Stimulated activated CD4-positive, alpha-beta T cell treated with anti-CD3 and anti-CD28 coated beads, Interleukin-4, amount 100 ng/mL, for 24 hours (primary cell): Measurements from ENCODE around the gene ZSCAN30.
"Not testable (repeated sequence)": the region's sequence is repeated elsewhere in the genome, so short reads cannot be mapped to it uniquely, and the experiment has no call there.

Source experiments
- DNase-seq: peaks from one replicate; pipeline ENCODE4 v3.0.0-alpha.2; 2020

The ZSCAN30 gene

DNA sequence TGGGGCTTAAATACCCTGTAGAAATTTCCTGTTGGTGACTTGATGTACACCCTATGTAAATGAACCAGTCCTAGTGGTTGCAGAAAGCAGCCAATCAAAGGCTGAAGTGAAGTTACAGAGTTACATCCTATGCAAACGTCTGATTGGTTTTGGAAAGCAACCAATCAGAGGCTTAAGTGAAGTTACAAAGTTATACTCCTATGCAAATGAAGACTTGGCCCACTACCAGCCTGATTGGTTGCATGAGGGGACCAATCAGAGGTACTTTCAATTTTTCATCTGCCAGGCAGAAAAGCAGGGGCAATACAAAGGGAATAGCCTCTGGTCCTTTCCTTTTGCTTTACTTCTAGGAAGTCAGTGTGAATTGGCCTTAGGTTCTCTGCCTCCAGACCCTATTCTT is 62.8 kb downstream of the ZSCAN30 start:
- DNase-seq: no peak

- DNase-seq: no peak
Observed at GRCh38 chr18:35223797-35224196, 66.2 kb downstream of the ZSCAN30 start.

DNA sequence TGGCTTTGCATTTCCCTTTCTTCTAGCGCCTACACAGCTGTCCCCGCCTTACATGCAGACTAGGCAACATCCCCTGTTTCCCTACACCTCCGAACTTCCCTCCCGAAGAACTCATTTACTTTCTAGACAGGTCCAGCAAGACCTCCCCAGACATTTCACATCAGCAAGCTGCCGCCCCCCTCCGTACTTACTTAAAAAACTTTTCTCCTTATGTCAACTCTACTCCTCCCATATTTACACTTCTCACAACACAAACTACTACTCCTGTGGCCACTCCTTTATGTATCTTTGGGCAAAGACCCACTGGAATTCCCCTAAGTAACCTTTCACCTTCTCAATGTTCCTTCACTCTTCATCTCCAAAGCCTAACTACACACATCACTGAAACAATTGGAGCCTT is 69.6 kb downstream of the ZSCAN30 start:
- no peak for DNase-seq

DNA sequence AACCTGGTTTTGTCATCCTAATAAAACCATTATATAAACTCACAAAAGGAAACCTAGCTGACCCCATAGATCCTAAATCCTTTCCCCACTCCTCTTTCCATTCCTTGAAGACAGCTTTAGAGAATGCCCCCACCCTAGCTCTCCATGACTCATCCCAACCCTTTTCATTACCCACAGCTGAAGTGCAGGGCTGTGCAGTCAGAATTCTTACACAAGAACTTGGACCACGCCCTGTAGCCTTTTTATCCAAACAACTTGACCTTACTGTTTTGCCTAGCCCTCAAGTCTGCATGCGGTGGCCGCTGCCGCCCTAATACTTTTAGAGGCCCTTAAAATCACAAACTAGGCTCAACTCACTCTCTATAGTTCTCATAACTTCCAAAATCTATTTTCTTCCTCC is 70.7 kb downstream of the ZSCAN30 start:
- not testable (repeated sequence) for DNase-seq

DNA sequence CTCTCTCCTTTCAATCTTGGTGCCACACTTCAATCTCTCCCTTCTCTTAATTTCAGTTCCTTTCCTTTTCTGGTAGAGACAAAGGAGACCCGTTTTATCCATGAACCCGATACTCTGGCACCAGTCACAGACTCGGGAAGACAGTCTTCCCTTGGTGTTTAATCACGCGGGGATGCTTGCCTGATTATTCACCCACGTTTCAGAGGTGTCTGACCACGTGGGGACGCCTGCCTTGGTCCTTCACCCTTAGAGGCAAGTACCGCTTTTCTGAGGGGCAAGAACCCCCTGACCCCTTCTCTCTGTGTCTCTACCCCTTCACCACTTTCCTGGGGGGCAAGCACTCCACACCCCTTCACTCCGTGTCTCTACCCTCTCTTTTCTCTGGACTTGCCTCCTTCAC is 73.4 kb downstream of the ZSCAN30 start:
- not testable (repeated sequence) for DNase-seq

GRCh38 chr18:35215026-35215425 is 75.0 kb downstream of the ZSCAN30 start:
- no peak for DNase-seq

DNA sequence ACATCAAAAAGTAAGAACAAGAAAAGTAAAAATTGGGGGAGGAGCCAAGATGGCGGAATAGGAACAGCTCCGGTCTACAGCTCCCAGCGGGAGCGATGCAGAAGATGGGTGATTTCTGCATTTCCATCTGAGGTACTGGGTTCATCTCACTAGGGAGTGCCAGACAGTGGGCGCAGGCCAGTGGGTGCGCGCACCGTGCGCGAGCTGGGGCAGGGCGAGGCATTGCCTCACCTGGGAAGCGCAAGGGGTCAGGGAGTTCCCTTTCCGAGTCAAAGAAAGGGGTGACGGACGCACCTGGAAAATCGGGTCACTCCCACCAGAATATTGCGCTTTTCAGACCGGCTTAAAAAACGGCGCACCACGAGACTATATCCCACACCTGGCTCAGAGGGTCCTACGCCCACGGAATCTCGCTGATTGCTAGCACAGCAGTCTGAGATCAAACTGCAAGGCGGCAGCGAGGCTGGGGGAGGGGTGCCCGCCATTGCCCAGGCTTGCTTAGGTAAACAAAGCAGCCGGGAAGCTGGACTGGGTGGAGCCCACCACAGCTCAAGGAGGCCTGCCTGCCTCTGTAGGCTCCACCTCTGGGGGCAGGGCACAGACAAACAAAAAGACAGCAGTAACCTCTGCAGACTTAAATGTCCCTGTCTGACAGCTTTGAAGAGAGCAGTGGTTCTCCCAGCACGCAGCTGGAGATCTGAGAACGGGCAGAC is 84.1 kb downstream of the ZSCAN30 start:
- DNase-seq: not testable (repeated sequence)

- DNase-seq: no peak
Observed at GRCh38 chr18:35205199-35205712, 84.8 kb downstream of the ZSCAN30 start.

GRCh38 chr18:35203067-35203466 is 87.0 kb downstream of the ZSCAN30 start:
- no peak for DNase-seq

GRCh38 chr18:35201256-35201931 is 88.6 kb downstream of the ZSCAN30 start:
- DNase-seq: no peak
